ENCODE results near the gene NEK1. TPM values are rescaled to one million over a fixed set of nuclear protein-coding genes. Genes with fewer than 3 reads are reported as not detected.

NEK1 gene
- total RNA-seq, 1 experiment from 2014 or later: 8.7 TPM

- no peak for TF ChIP-seq CTCF (IDR thresholded peaks at IDR 0.05; ENCODE audit: insufficient read depth in 1 of 2, low read depth in 1 of 2, low read length in 1 of 2, severe bottlenecking in 1 of 2, unreplicated experiment in 1 of 2)
- no peaks in the 10 kb centered on the region for H3K9me3 ChIP-seq
- H3K4me1 ChIP-seq: no peaks in the 10 kb centered on the region
- no peaks in the 10 kb centered on the region for H3K27me3 Mint-ChIP-seq (ENCODE audit: insufficient read depth, unreplicated experiment)
- H3K4me3 ChIP-seq (ENCODE audit: low read depth, low read length): no peak overlapping the region
- H3K36me3 ChIP-seq (ENCODE audit: control insufficient read depth, insufficient read depth, low read length): no peaks in the 10 kb centered on the region
- CTCF ChIA-PET: no interaction called here
- H3K4me3 Mint-ChIP-seq (ENCODE audit: unreplicated experiment): no peak overlapping the region
- DNase-seq: no peak
- no peaks in the 10 kb centered on the region for H3K36me3 Mint-ChIP-seq (ENCODE audit: insufficient read depth, unreplicated experiment)
- no peaks in the 10 kb centered on the region for H3K9me3 Mint-ChIP-seq (ENCODE audit: unreplicated experiment)
- H3K27me3 ChIP-seq (replicated peaks; ENCODE audit: control insufficient read depth, insufficient read depth, low read length): no peaks in the 10 kb centered on the region
- H3K27ac Mint-ChIP-seq (ENCODE audit: unreplicated experiment): no peak overlapping the region
- POLR2A ChIA-PET: no interaction called here
- no TSS peak for BruUV-seq (replicated peaks)
- H3K4me1 Mint-ChIP-seq (ENCODE audit: low read depth, unreplicated experiment): no peaks in the 10 kb centered on the region
- intact Hi-C loops (cut with micrococcal nuclease; ENCODE audit: unreplicated experiment): no loop called here
Measured at GRCh38 chr4:169583563-169583962, 28.8 kb downstream of the NEK1 start.

- no peak for DNase-seq
- CTCF ChIA-PET: no interaction called here
- Mint-ChIP-seq H3K9me3 (ENCODE audit: unreplicated experiment) (no peaks in the 10 kb centered on the region), H3K27ac (ENCODE audit: unreplicated experiment) (no peak overlapping the region), H3K36me3 (ENCODE audit: insufficient read depth, unreplicated experiment) (no peaks in the 10 kb centered on the region), H3K4me1 (ENCODE audit: low read depth, unreplicated experiment) (no peaks in the 10 kb centered on the region), H3K27me3 (ENCODE audit: insufficient read depth, unreplicated experiment) (no peaks in the 10 kb centered on the region), H3K4me3 (ENCODE audit: unreplicated experiment) (no peak overlapping the region)
- intact Hi-C loops (cut with micrococcal nuclease; ENCODE audit: unreplicated experiment): no loop called here
- no peak for TF ChIP-seq CTCF (IDR thresholded peaks at IDR 0.05; ENCODE audit: insufficient read depth in 1 of 2, low read depth in 1 of 2, low read length in 1 of 2, severe bottlenecking in 1 of 2, unreplicated experiment in 1 of 2)
- Histone ChIP-seq H3K4me3 (ENCODE audit: low read depth, low read length) (no peak overlapping the region), H3K4me1 (no peaks in the 10 kb centered on the region), H3K36me3 (ENCODE audit: control insufficient read depth, insufficient read depth, low read length) (no peaks in the 10 kb centered on the region), H3K9me3 (no peaks in the 10 kb centered on the region), H3K27me3 (replicated peaks; ENCODE audit: control insufficient read depth, insufficient read depth, low read length) (no peaks in the 10 kb centered on the region)
- BruUV-seq (replicated peaks): no TSS peak
- POLR2A ChIA-PET: no interaction called here
Measured at GRCh38 chr4:169582706-169583105, 29.7 kb downstream of the NEK1 start.

- DNase-seq: no peak
- Mint-ChIP-seq H3K4me3 (ENCODE audit: unreplicated experiment) (no peak overlapping the region), H3K36me3 (ENCODE audit: insufficient read depth, unreplicated experiment) (no peaks in the 10 kb centered on the region), H3K27me3 (ENCODE audit: insufficient read depth, unreplicated experiment) (no peaks in the 10 kb centered on the region), H3K9me3 (ENCODE audit: unreplicated experiment) (no peaks in the 10 kb centered on the region), H3K27ac (ENCODE audit: unreplicated experiment) (no peak overlapping the region), H3K4me1 (ENCODE audit: low read depth, unreplicated experiment) (no peaks in the 10 kb centered on the region)
- intact Hi-C loops (cut with micrococcal nuclease; ENCODE audit: unreplicated experiment): no loop called here
- POLR2A ChIA-PET: no interaction called here
- no TSS peak for BruUV-seq (replicated peaks)
- no peaks in the 10 kb centered on the region for H3K9me3 ChIP-seq
- H3K27me3 ChIP-seq (replicated peaks; ENCODE audit: control insufficient read depth, insufficient read depth, low read length): no peaks in the 10 kb centered on the region
- no peak overlapping the region for H3K4me3 ChIP-seq (ENCODE audit: low read depth, low read length)
- no peaks in the 10 kb centered on the region for H3K4me1 ChIP-seq
- CTCF ChIA-PET: no interaction called here
- no peak for TF ChIP-seq CTCF (IDR thresholded peaks at IDR 0.05; ENCODE audit: insufficient read depth in 1 of 2, low read depth in 1 of 2, low read length in 1 of 2, severe bottlenecking in 1 of 2, unreplicated experiment in 1 of 2)
- no peaks in the 10 kb centered on the region for H3K36me3 ChIP-seq (ENCODE audit: control insufficient read depth, insufficient read depth, low read length)
Measured at GRCh38 chr4:169582203-169582602, 30.2 kb downstream of the NEK1 start.
